ENCODE data around the gene OLIG3.

GRCh38 chr6:137514418-137514817 lies 20.2 kb upstream of the OLIG3 start:
- TF ChIP-seq REST (IDR thresholded peaks at IDR 0.05; ENCODE audit: insufficient read depth in 1 of 2, low read depth in 2 of 2, low read length in 2 of 2) (no peak), TAF1 (IDR thresholded peaks at IDR 0.05; ENCODE audit: borderline replicate concordance, insufficient read depth, low read length) (no peak), POLR2AphosphoS5 (IDR thresholded peaks at IDR 0.05; ENCODE audit: low read depth, low read length) (no peak), SIN3A (IDR thresholded peaks at IDR 0.05; ENCODE audit: borderline replicate concordance, insufficient read depth, low read length) (no peak), FOXP2 (optimal IDR thresholded peaks at IDR 0.05; ENCODE audit: borderline replicate concordance, extremely low read depth, extremely low read length, insufficient read depth) (no peak)

All from PFSK-1 (cell line).